HCT116 (cell line): Measurements from ENCODE around the gene CDH4. TPM values are rescaled to one million over a fixed set of nuclear protein-coding genes. Genes with fewer than 3 reads are reported as not detected.

ENCODE experiments used
- ATAC-seq: fragments of 200-7000 bp; cut with Tn5 transposase; 2 replicates; pipeline ENCODE4 v1.9.1; 2020; ENCODE audit warnings: mild to moderate bottlenecking, moderate library complexity
- BruUV-seq: library from RNA; stranded (reverse); fragments of 400-500 nt; replicated peaks from 2 replicates; lab custom pipeline; 2021; lab: Mats Ljungman, UMichigan
- CTCF ChIA-PET: fragments of 300-600 bp; sonication (Branson Sonifier 250); formaldehyde crosslinking; loops from one replicate; lab custom pipeline; 2021; ENCODE audit warnings: antibody characterized with exemption; lab: Charles Lee
- POLR2A ChIA-PET: fragments of 300-600, 350-600 bp; sonication (Branson Sonifier 250); formaldehyde crosslinking; loops from one replicate; lab custom pipeline; 2021; ENCODE audit warnings: antibody characterized with exemption; lab: Charles Lee
- RAD21 ChIA-PET, 2 experiments: fragments of 300-600 bp; sonication (Branson Sonifier 250); formaldehyde crosslinking; loops; one replicate each; lab custom pipeline; 2023; ENCODE audit warnings: low total read pairs in 2 of 2; ENCODE audit not compliant: uncharacterized antibody in 2 of 2, unreplicated experiment in 2 of 2, low non-redundant PET in 1 of 2; lab: Charles Lee
- DNase-seq: peaks from one replicate; pipeline ENCODE4 v3.0.0-alpha.2; 2010; ENCODE audit warnings: low read depth, low spot score
- H2AFZ ChIP-seq: fragments of 200-600 bp; shearing (Covaris generic), sonication (generic); 2 replicates; pipeline ENCODE4 v1.6.1; 2017; ENCODE audit warnings: low read depth, mixed run types, mixed read lengths, antibody characterized with exemption, low read length; ENCODE audit not compliant: poor library complexity, severe bottlenecking
- H3K27ac ChIP-seq: 2 replicates; pipeline ENCODE4 v1.5.1; 2012; ENCODE audit warnings: low read depth, low read length
- H3K27me3 ChIP-seq: fragments of 200-600 bp; sonication (generic); 2 replicates; pipeline ENCODE4 v1.6.1; 2016; ENCODE audit warnings: mixed run types, low read length, mixed read lengths; ENCODE audit not compliant: insufficient read depth
- H3K36me3 ChIP-seq, 2 experiments: fragments of 200-500 bp in 1 of 2; fragments of 200-600 bp in 1 of 2; sonication (Bioruptor generic) in 1 of 2; sonication (generic) in 1 of 2; 2 replicates each; pipeline versions ENCODE4 v1.5.1 to v1.6.1; 2014 to 2016; ENCODE audit warnings: low read length in 2 of 2, inconsistent platforms in 1 of 2, mixed read lengths in 1 of 2, mixed run types in 1 of 2; ENCODE audit not compliant: insufficient read depth in 2 of 2, control insufficient read depth in 1 of 2
- H3K4me1 ChIP-seq, 2 experiments: fragments of 200-600 bp in 1 of 2; sonication (generic) in 1 of 2; 2 replicates each; pipeline versions ENCODE4 v1.5.1 to v1.6.1; 2012 to 2017; ENCODE audit warnings: low read length in 2 of 2, inconsistent platforms in 1 of 2, mild to moderate bottlenecking in 1 of 2, mixed read lengths in 1 of 2, mixed run types in 1 of 2, moderate library complexity in 1 of 2; ENCODE audit not compliant: insufficient read depth in 2 of 2, control insufficient read depth in 1 of 2
- H3K4me2 ChIP-seq: fragments of 200-600 bp; sonication (generic); 2 replicates; pipeline ENCODE4 v1.6.1; 2017; ENCODE audit warnings: mixed run types, low read length, mixed read lengths
- H3K4me3 ChIP-seq, 2 experiments: fragments of 200-600 bp in 1 of 2; sonication (generic) in 1 of 2; replicated peaks in 1 of 2; 2 replicates each; pipeline ENCODE4 v1.5.1; 2011 to 2016; ENCODE audit warnings: low read length in 2 of 2, control low read depth in 1 of 2, low read depth in 1 of 2, mild to moderate bottlenecking in 1 of 2, mixed read lengths in 1 of 2, mixed run types in 1 of 2
- H3K79me2 ChIP-seq: fragments of 200-600 bp; sonication (generic); 2 replicates; pipeline ENCODE4 v1.6.1; 2017; ENCODE audit warnings: mild to moderate bottlenecking, mixed run types, low read length, moderate library complexity, mixed read lengths; ENCODE audit not compliant: insufficient read depth
- H3K9ac ChIP-seq: fragments of 200-600 bp; sonication (generic); 2 replicates; pipeline ENCODE4 v1.6.1; 2016; ENCODE audit warnings: low read length, mixed read lengths
- H3K9me2 ChIP-seq: fragments of 200-600 bp; sonication (generic), shearing (Covaris generic); 2 replicates; pipeline ENCODE4 v1.6.1; 2017; ENCODE audit warnings: mixed run types, mild to moderate bottlenecking, moderate library complexity; ENCODE audit not compliant: insufficient read depth
- H3K9me3 ChIP-seq, 2 experiments: fragments of 200-500 bp in 1 of 2; fragments of 200-600 bp in 1 of 2; sonication (Bioruptor generic) in 1 of 2; sonication (generic) in 1 of 2; 2 replicates each; pipeline ENCODE4 v1.6.1; 2014 to 2017; ENCODE audit warnings: low read length in 2 of 2, mixed read lengths in 2 of 2, inconsistent platforms in 1 of 2, low read depth in 1 of 2, mild to moderate bottlenecking in 1 of 2, mixed run types in 1 of 2, moderate library complexity in 1 of 2; ENCODE audit not compliant: control insufficient read depth in 1 of 2, insufficient read depth in 1 of 2
- H4K20me1 ChIP-seq: fragments of 200-600 bp; sonication (generic), shearing (Covaris generic); 2 replicates; pipeline ENCODE4 v1.6.1; 2017; ENCODE audit warnings: mixed run types, mild to moderate bottlenecking, moderate library complexity; ENCODE audit not compliant: insufficient read depth
- ATF3 ChIP-seq: IDR thresholded peaks from 2 replicates; pipeline ENCODE4 v1.6.1; 2012
- CEBPB ChIP-seq: IDR thresholded peaks from 2 replicates; pipeline ENCODE4 v1.6.1; 2012; ENCODE audit warnings: low read depth
- EGR1 ChIP-seq: IDR thresholded peaks from 2 replicates; pipeline ENCODE4 v1.6.1; 2012; ENCODE audit warnings: low read depth
- JUND ChIP-seq: IDR thresholded peaks from 2 replicates; pipeline ENCODE4 v1.6.1; 2012
- MAX ChIP-seq: IDR thresholded peaks from 2 replicates; pipeline ENCODE4 v1.6.1; 2012
- POLR2A ChIP-seq: IDR thresholded peaks from 2 replicates; pipeline ENCODE4 v1.7.0; 2011; ENCODE audit warnings: borderline replicate concordance; ENCODE audit not compliant: insufficient read depth, insufficient read length; ENCODE audit errors: extremely low read depth
- POLR2AphosphoS5 ChIP-seq: IDR thresholded peaks from 2 replicates; pipeline ENCODE4 v1.6.1; 2011; ENCODE audit warnings: mild to moderate bottlenecking, low read depth, low read length, moderate library complexity
- RAD21 ChIP-seq: IDR thresholded peaks from 2 replicates; pipeline ENCODE4 v1.6.1; 2012; ENCODE audit warnings: low read depth, mild to moderate bottlenecking
- SIN3A ChIP-seq: IDR thresholded peaks from 2 replicates; pipeline ENCODE4 v1.6.1; 2012; ENCODE audit warnings: low read depth
- YY1 ChIP-seq: IDR thresholded peaks from 2 replicates; pipeline ENCODE4 v1.6.1; 2011; ENCODE audit warnings: low read length, low read depth, moderate library complexity, mild to moderate bottlenecking; ENCODE audit not compliant: insufficient replicate concordance; ENCODE audit errors: extremely low read depth
- ZBTB33 ChIP-seq: IDR thresholded peaks from 2 replicates; pipeline ENCODE4 v1.6.1; 2011; ENCODE audit warnings: mild to moderate bottlenecking, low read length, moderate library complexity; ENCODE audit not compliant: insufficient replicate concordance; ENCODE audit errors: extremely low read depth
- intact Hi-C: fragments of 100-400 bp; cut with micrococcal nuclease; formaldehyde crosslinking; loops from 2 replicates; pipeline ENCODE4 v1.10.0; 2022
- total RNA-seq: library from RNA; stranded (reverse); gene quantifications from one replicate; pipeline ENCODE4 v1.2.1, GENCODE V29; 2021; ENCODE audit not compliant: unreplicated experiment

The CDH4 gene
- total RNA-seq, 1 experiment from 2014 or later = not detected

- Histone ChIP-seq H3K4me3 (no peak overlapping the region), H3K79me2 (no peaks in the 10 kb centered on the region), H3K9me2 (no peaks in the 10 kb centered on the region), H3K9ac (no peak overlapping the region), H3K4me1 (no peaks in the 10 kb centered on the region), H3K4me2 (no peak overlapping the region), H3K9me3 (peaks cover 4 to 24% of the 10 kb centered on the region in 2 experiments; a peak in 2 of 4 replicates), H2AFZ (no peak overlapping the region), H3K36me3 (no peaks in the 10 kb centered on the region), H3K27me3 (no peaks in the 10 kb centered on the region), H4K20me1 (no peaks in the 10 kb centered on the region), H3K27ac (no peak overlapping the region)
- BruUV-seq = no TSS peak
- POLR2A ChIA-PET = no interaction called here
- ATAC-seq (no peak), DNase-seq (no peak)
- intact Hi-C loops = no loop called here
- CTCF ChIA-PET = no interaction called here
- TF ChIP-seq ATF3 (no peak), ZBTB33 (no peak), CEBPB (no peak)
- RAD21 ChIA-PET = no interaction called here
These were observed 58.9 kb downstream of the CDH4 start for GRCh38 chr20:61310954-61311353.

GRCh38 chr20:61311656-61312387, 59.8 kb downstream of the CDH4 start:
- TF ChIP-seq YY1 (no peak), POLR2A (no peak), ATF3 (no peak), JUND (no peak), SIN3A (no peak), RAD21 (no peak), POLR2AphosphoS5 (no peak), MAX (no peak), EGR1 (no peak)
- no peaks in the 10 kb centered on the region for H3K4me1 ChIP-seq
- H3K9me3 ChIP-seq = peaks cover 4 to 25% of the 10 kb centered on the region in 2 experiments; a peak in 2 of 4 replicates
- H4K20me1 ChIP-seq = no peaks in the 10 kb centered on the region
- no TSS peak for BruUV-seq
- no peaks in the 10 kb centered on the region for H3K27me3 ChIP-seq
- no peak overlapping the region for H3K4me3 ChIP-seq
- no peak overlapping the region for H3K27ac ChIP-seq
- ChIA-PET RAD21 (no interaction called here), POLR2A (no interaction called here), CTCF (no interaction called here)
- no peak overlapping the region for H3K9ac ChIP-seq
- H3K4me2 ChIP-seq = no peak overlapping the region
- DNase-seq (no peak), ATAC-seq (no peak)
- intact Hi-C loops = no loop called here
- H2AFZ ChIP-seq = no peak overlapping the region
- no peaks in the 10 kb centered on the region for H3K79me2 ChIP-seq
- H3K9me2 ChIP-seq = no peaks in the 10 kb centered on the region
- no peaks in the 10 kb centered on the region for H3K36me3 ChIP-seq
